Ovary (tissue), 3 donors: ENCODE data around the gene ING4.

Experiments
- EP300 ChIP-seq: sonication (generic); formaldehyde crosslinking; IDR thresholded peaks from one replicate; pipeline ENCODE4 v1.6.1; 2017; ENCODE audit warnings: antibody characterized with exemption
- POLR2A ChIP-seq: fragments of 450-650 bp; IDR thresholded peaks from one replicate; pipeline ENCODE4 v1.6.1; 2017; ENCODE audit warnings: antibody characterized with exemption, mild to moderate bottlenecking, moderate library complexity
- TF ChIP-seq, protein P1 (sequence below), 3 donors: fragments of 450-650 bp in 2 of 3; fragments of 200-600 bp in 1 of 3; IDR thresholded peaks; one replicate each; pipeline versions ENCODE4 v1.5.1 to v1.8.0; 2016 to 2022; ENCODE audit warnings: antibody characterized with exemption in 3 of 3, mild to moderate bottlenecking in 1 of 3
- donor health status: DM: no; HTN: no; CAD: no.

DNA sequence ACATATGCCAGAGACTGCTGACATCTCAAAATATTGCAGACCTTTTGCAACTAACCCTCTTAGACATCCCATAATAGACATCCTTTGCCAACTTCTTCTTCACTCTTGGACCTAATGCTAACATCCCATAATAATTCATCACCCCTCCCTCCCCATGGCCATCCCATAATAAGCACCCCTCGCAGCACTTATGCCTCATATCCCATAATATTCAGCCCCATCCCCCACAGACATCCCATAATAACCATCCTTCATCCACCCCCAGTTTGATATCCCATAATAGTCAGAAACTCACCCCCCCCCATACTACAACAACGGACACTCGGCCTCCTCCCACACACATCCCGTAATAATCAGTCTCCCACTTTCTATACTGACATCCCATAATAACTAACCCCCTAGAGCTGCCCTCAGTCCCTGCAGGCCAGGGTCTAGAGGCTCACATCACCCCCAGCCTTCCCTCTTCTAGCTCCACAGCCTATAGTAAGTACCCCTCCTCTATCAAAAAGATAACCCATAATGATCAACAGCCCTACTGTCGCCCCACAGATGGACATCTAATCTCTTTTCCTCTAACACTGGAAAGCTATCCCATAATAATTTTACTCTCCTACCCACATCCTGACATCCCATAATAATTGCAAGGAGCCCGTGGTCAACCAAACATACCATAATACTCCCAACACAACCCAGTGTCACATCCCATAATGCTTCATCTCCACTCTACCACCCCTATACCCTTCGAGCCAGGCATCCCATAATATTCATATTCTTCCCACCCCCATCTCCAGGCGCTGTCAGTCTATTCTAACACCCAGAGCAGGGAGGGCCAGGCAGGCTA is 54.9 kb downstream of the ING4 start:
- TF ChIP-seq, protein P1, sequence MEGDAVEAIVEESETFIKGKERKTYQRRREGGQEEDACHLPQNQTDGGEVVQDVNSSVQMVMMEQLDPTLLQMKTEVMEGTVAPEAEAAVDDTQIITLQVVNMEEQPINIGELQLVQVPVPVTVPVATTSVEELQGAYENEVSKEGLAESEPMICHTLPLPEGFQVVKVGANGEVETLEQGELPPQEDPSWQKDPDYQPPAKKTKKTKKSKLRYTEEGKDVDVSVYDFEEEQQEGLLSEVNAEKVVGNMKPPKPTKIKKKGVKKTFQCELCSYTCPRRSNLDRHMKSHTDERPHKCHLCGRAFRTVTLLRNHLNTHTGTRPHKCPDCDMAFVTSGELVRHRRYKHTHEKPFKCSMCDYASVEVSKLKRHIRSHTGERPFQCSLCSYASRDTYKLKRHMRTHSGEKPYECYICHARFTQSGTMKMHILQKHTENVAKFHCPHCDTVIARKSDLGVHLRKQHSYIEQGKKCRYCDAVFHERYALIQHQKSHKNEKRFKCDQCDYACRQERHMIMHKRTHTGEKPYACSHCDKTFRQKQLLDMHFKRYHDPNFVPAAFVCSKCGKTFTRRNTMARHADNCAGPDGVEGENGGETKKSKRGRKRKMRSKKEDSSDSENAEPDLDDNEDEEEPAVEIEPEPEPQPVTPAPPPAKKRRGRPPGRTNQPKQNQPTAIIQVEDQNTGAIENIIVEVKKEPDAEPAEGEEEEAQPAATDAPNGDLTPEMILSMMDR (IDR thresholded peaks at IDR 0.05) = peak in 1 of 3 donors; percentile 11
- TF ChIP-seq POLR2A (no peak), EP300 (no peak)
